HepG2 (cell line): ENCODE measurements around the gene SALL4.

Source experiments
- CTCF ChIP-seq: sonication (generic); formaldehyde crosslinking; IDR thresholded peaks from 2 replicates; pipeline ENCODE4 v1.5.0; 2020; ENCODE audit warnings: mild to moderate bottlenecking, missing genetic modification reagents, moderate library complexity
- EZH2 ChIP-seq: conservative IDR thresholded peaks from 2 replicates; pipeline ENCODE4 v1.6.1; 2012; ENCODE audit warnings: mild to moderate bottlenecking, low read depth, low read length, moderate library complexity
- GABPA ChIP-seq, 2 experiments: IDR thresholded peaks; 2 replicates each; pipeline ENCODE4 v1.6.1; 2011 to 2016; ENCODE audit warnings: low read depth in 2 of 2, low read length in 1 of 2, missing biosample characterization in 1 of 2, missing genetic modification characterization in 1 of 2
- ISX ChIP-seq: sonication (generic); formaldehyde crosslinking; conservative IDR thresholded peaks from 2 replicates; pipeline ENCODE4 v1.5.0; 2020; ENCODE audit warnings: missing genetic modification reagents
- KDM1A ChIP-seq: IDR thresholded peaks from 2 replicates; pipeline ENCODE4 v1.6.1; 2016; ENCODE audit warnings: missing compliant biosample characterization
- YEATS4 ChIP-seq: sonication (generic); formaldehyde crosslinking; IDR thresholded peaks from 2 replicates; pipeline ENCODE4 v1.4.0; 2020; ENCODE audit warnings: missing genetic modification reagents, borderline replicate concordance
- ZNF713 ChIP-seq: sonication (generic); formaldehyde crosslinking; IDR thresholded peaks from 2 replicates; pipeline ENCODE4 v1.4.0; 2020; ENCODE audit warnings: mild to moderate bottlenecking, missing genetic modification reagents
- ZSCAN21 ChIP-seq: sonication (generic); formaldehyde crosslinking; IDR thresholded peaks from 2 replicates; pipeline ENCODE4 v1.8.0; 2022; ENCODE audit warnings: mild to moderate bottlenecking, missing genetic modification reagents, moderate library complexity, borderline replicate concordance

- TF ChIP-seq GABPA (IDR thresholded peaks at IDR 0.05; ENCODE audit: low read depth, low read length) (no peak), GABPA (CRISPR knock-in tag; IDR thresholded peaks at IDR 0.05; ENCODE audit: low read depth) (no peak), ZSCAN21 (CRISPR knock-in tag) (no peak), EZH2 (no peak), KDM1A (CRISPR knock-in tag) (no peak), CTCF (CRISPR knock-in tag) (no peak), YEATS4 (CRISPR knock-in tag) (no peak), ZNF713 (no peak), ISX (no peak)
Observed at GRCh38 chr20:51772236-51772635, 30.1 kb downstream of the SALL4 start.
